Activated T-cell treated with anti-CD3 and anti-CD28 coated beads for 48 hours (primary cell): ENCODE measurements around the gene ELAVL3.
A peak's percentile ranks its signal among the peaks of the same experiment; 100 is the strongest.
"Not testable (repeated sequence)": the region's sequence is repeated elsewhere in the genome, so short reads cannot be mapped to it uniquely, and the experiment has no call there.

Experiments
- DNase-seq: peaks from one replicate; pipeline ENCODE4 v3.0.0-alpha.2; 2020; ENCODE audit warnings: low read depth

Gene ELAVL3

GRCh38 chr19:11435833-11436313, 45.0 kb downstream of the ELAVL3 start:
- DNase-seq = peak; percentile 12

- peak; percentile 98 for DNase-seq
Observed at GRCh38 chr19:11435057-11435832, 45.6 kb downstream of the ELAVL3 start, which contains the start of the genes ODAD3 and PRKCSH. ODAD3 (minus strand) TSS chr19:11435121; CDS start chr19:11435016, 105 bp downstream. PRKCSH (plus strand) TSS chr19:11435635; CDS start chr19:11436118, 483 bp downstream.

- DNase-seq = no peak
Observed at GRCh38 chr19:11434703-11435056, 46.2 kb downstream of the ELAVL3 start.

GRCh38 chr19:11433526-11433925, 47.3 kb downstream of the ELAVL3 start:
- DNase-seq = not testable (repeated sequence)

- DNase-seq = no peak
Observed at GRCh38 chr19:11426656-11427055, 54.2 kb downstream of the ELAVL3 start.

GRCh38 chr19:11425719-11426457, 55.0 kb downstream of the ELAVL3 start:
- no peak for DNase-seq

GRCh38 chr19:11423791-11424181, 57.1 kb downstream of the ELAVL3 start:
- no peak for DNase-seq

GRCh38 chr19:11423164-11423790, 57.6 kb downstream of the ELAVL3 start:
- no peak for DNase-seq

- DNase-seq = peak; percentile 66
Observed at GRCh38 chr19:11422163-11423065, 58.4 kb downstream of the ELAVL3 start.

GRCh38 chr19:11421371-11422098, 59.3 kb downstream of the ELAVL3 start:
- DNase-seq = peak; percentile 41

GRCh38 chr19:11420429-11421370, 60.1 kb downstream of the ELAVL3 start:
- no peak for DNase-seq

- no peak for DNase-seq
Observed at GRCh38 chr19:11418549-11419506, 62.0 kb downstream of the ELAVL3 start, which contains the start of gene RGL3. RGL3 (minus strand) TSS chr19:11419314; CDS start chr19:11419278, 36 bp downstream.

- no peak for DNase-seq
Observed at GRCh38 chr19:11418094-11418548, 62.7 kb downstream of the ELAVL3 start.

- no peak for DNase-seq
Observed at GRCh38 chr19:11416346-11417052, 64.3 kb downstream of the ELAVL3 start.

GRCh38 chr19:11414544-11414943, 66.3 kb downstream of the ELAVL3 start:
- DNase-seq = no peak

GRCh38 chr19:11410682-11411081, 70.2 kb downstream of the ELAVL3 start:
- DNase-seq = no peak

GRCh38 chr19:11408591-11408990, 72.3 kb downstream of the ELAVL3 start:
- no peak for DNase-seq
